GM21390 (cell line): ENCODE results near the gene DOCK3.
A peak's percentile ranks its signal among the peaks of the same experiment; 100 is the strongest.
"Not testable (repeated sequence)": the region's sequence is repeated elsewhere in the genome, so short reads cannot be mapped to it uniquely, and the experiment has no call there.

Experiments
- ATAC-seq: cut with Tn5 transposase; IDR thresholded peaks from one replicate; pipeline ENCODE4 v1.9.1; 2021; ENCODE audit not compliant: unreplicated experiment

DOCK3 gene

DNA sequence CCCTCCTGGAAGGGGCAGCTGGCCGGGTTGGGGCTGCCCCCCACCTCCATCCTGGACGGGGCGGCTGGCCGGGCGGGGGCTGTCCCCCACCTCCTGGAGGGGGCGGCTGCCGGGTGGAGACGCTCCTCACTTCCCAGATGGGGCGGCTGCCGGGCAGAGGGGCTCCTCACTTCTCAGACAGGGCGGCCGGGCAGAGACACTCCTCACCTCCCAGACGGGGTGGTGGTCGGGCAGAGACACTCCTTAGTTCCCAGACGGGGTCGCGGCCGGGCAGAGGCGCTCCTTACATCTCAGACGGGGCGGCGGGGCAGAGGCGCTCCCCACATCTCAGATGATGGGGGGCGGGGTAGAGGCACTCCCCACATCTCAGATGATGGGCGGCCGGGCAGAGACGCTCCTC is 129.1 kb downstream of the DOCK3 start:
- ATAC-seq, result not testable (repeated sequence)

DNA sequence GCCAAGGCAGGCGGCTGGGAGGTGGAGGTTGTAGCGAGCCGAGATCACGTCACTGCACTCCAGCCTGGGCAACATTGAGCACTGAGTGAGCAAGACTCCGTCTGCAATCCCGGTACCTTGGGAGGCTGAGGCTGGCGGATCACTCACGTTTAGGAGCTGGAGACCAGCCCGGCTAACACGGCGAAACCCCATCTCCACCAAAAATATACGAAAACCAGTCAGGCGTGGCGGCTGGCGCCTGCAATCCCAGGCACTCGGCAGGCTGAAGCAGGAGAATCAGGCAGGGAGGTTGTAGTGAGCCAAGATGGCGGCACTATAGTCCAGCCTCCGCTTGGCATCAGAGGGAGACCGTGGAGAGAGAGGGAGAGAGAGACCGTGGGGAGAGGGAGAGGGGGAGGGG is 129.6 kb downstream of the DOCK3 start:
- not testable (repeated sequence) for ATAC-seq

DNA sequence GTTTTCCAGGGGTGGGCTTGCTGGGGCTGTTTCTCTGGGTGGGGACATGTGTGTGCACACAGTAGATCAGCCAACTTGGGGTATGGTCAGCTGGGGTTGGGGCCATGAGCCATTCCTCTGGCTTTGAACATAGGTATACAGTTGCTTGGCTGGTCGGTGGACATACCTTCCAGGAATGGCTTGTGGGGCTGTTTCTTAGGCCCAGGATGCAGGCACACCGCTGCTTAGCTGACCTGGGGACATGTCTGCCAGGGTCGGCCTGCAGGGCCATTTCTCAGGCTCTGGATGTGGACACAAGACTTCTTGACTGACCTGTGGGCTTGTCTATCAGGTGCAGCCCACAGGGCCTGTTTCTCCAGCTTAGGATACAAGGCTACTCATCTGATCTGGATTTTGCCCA is 130.6 kb downstream of the DOCK3 start:
- no peak for ATAC-seq

- no peak for ATAC-seq
These were observed 131.3 kb downstream of the DOCK3 start for GRCh38 chr3:50806031-50806430.

GRCh38 chr3:50806806-50807205 is 132.1 kb downstream of the DOCK3 start:
- ATAC-seq, result no peak

DNA sequence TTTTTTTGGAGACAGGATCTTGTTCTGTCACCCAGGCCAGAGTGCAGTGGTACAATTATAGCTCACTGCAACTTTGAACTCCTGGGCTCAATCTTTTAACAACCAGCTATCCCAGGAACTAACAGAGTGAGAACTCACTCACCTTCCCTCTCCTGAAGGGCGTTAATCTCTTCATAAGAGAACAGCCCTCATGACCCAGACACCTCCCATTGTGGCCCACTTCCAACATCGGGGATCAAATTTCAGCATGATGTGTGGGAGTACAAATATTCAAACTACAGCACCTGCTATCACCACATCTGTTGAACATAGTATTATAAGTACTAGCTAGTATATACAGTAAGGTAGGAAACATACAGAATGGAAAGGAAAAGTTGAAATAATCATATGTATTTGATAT is 132.5 kb downstream of the DOCK3 start:
- ATAC-seq, result no peak

- no peak for ATAC-seq
These were observed 137.2 kb downstream of the DOCK3 start for GRCh38 chr3:50811893-50812292.

GRCh38 chr3:50815844-50816243 is 141.1 kb downstream of the DOCK3 start:
- ATAC-seq, result no peak

- no peak for ATAC-seq
These were observed 142.2 kb downstream of the DOCK3 start for GRCh38 chr3:50816894-50817293.

DNA sequence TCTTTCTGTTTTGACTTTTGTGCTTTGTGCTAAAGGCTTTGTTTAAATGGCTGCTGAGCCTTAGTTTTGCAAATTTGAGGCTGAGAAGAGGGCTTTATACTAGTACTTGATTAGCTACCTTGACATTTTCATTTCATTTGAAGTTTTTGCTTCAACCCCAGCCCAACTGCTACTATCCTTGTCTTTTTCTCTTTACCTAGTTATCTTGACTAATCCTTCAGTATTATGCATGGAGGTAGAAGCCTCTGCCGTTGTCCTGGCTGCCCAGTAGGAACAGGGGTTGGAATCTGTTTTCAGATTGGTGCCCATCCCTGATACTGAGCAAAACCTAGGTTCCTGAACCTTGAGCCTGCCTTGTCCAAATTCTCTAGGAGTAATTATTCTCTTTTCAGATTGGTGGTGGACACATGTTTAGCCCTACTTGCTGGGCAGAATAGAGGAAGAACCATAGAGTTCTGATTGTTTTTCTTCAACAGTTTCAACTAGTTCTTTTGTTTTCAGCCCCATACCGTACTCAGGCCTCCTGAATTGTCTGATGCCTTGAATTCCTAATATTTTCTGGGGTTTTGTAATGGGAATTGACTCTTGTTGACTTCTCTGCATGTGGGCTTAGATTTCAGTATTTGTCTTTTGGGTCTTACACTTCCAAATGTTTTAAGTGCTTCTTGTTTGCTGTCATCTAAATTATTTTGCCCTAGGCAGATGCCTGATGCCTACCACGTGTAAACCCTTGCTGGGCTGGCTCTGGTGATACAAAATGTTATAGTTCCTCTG is 143.2 kb downstream of the DOCK3 start:
- ATAC-seq, result no peak

- no peak for ATAC-seq
These were observed 145.2 kb downstream of the DOCK3 start for GRCh38 chr3:50819882-50820281.

- no peak for ATAC-seq
These were observed 151.1 kb downstream of the DOCK3 start for GRCh38 chr3:50825841-50826240.

DNA sequence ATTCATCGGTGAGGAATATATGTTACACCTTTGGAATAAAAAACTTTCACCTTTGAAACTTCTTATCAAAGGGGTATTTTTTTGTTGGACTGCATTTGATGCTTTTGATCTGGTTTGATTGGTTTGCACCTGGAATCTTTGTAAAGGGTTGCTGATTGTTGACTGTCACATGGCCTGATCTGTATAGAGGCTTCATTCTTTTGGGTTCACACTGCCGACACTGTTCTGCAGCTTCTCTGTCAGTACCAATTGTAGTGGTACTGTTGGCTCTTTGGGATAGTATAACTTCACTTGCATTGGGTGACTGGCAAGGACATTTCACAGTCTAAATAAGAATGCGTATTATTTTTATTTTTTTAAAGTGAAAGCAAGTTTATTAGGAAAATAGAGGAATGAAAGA is 155.7 kb downstream of the DOCK3 start:
- no peak for ATAC-seq

DNA sequence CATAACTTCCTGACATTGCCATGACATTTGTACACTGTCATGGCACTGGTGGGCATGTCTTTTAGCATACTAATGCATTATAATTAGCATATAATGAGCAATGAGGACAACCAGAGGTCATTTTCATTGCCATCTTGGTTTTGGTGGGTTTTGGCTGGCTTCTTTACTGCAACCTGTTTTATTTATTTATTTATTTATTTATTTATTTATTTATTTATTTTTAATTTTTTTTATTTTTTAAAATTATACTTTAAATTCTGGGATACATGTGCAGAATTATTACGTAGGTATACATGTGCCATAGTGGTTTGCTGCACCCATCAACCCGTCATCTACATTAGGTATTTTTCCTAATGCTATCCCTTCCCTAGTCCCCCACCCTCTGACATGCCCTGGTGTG is 156.3 kb downstream of the DOCK3 start:
- not testable (repeated sequence) for ATAC-seq

GRCh38 chr3:50840983-50841489 is 166.3 kb downstream of the DOCK3 start:
- no peak for ATAC-seq

GRCh38 chr3:50848308-50848707 is 173.6 kb downstream of the DOCK3 start:
- no peak for ATAC-seq

DNA sequence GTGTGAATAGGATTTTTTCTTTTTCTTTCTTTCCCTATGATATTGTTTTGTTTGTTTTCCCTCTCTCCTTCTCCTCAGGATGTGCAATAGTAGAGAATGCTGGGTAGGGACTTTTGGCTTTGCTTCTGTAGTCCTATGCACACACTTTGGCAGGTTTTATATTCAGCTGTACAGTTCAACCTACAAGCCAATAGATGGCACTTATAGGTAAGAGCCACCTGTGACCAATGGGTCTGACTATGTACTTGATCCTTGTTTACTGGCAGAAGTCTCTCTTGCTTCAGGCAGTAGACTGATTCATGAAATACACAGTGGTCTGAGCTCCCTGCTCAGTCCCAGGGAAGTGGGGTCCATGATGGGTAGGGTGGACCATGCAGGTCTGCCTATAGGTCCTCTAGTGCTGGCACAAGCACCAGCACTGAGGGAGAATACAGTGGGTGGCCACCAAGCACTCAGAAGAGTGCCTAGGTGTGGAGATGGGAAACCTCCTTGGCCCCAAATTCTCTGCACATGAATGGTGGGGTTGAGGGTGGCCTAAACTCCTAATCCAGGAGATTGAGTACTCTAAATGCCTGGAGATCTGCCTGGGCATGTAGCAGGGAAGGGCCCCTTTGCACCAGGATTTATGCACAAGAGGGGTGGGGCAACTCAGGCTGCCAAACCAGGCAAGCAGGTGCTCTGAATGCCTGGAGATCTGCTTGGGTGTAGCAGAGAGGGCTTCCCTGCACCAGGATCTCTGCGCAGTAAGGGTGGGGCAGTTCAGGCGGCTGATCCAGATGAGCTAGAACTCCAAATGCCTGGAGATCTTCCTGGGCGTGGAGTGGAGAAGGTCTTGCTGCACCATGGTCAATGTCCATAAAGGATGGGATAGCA is 176.1 kb downstream of the DOCK3 start:
- ATAC-seq, result no peak

GRCh38 chr3:50853936-50854335 is 179.2 kb downstream of the DOCK3 start:
- ATAC-seq, result no peak

DNA sequence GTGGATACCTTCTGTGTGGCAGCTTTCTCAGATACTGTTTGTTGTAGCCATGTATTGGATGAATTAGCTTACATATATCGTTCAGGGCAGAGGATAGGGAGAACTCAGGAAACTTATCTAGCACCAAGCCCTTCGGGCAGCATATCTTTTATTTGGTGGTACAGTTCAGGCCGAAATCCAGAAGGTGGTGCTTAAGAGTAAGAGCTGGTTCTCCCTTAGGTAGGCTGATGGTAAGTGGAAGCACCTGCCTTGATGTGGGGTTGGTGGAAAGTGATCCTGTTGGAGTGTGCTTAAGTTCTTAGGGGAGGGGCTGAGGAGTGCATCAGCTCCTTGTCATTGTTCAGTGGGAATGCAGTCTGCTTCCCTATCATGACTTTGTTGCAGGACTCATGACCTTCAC is 187.5 kb downstream of the DOCK3 start:
- no peak for ATAC-seq

DNA sequence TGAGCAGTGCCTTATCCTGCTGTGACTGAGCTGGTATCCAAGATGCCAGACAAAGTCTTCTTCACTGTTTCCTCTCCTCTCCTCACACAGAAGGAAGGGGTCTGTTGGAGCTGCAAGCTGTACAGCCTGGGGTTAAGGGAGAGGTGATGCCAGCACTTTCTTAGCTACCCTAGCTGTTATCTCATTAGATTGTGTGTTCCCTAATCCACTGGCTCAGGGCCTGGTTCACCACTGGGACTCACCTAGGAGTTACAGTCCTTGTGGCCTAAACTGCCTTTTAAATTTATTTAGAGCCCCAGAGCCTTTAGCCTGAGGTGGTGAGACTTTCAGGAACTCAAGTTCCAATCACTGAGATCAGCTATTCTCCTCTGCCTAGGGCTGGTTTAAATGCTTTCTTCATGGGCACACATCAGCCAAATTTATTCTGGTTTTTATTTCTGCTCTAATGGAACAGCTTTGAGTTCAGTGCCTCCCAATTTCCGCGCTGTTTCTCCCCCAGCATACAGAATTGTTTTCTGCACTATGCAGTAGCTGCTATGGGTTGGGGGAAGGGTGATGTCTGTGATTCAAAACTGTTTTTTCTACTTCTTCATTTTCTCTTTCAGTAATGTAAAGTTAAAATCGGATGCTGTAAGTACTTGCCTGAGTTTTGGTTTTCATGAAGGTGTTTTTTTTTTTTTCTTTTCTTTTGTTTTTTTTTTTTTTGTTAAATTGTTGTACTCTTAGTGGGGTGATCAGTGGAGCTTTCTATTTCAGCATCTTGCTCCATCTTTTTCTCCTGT is 198.8 kb downstream of the DOCK3 start:
- ATAC-seq, result peak; percentile 89

GRCh38 chr3:50874876-50875275 is 200.1 kb downstream of the DOCK3 start:
- ATAC-seq, result not testable (repeated sequence)
